ENCODE measurements around the gene SLIT3.
"Not testable (repeated sequence)": the region's sequence is repeated elsewhere in the genome, so short reads cannot be mapped to it uniquely, and the experiment has no call there.

The SLIT3 gene

DNA sequence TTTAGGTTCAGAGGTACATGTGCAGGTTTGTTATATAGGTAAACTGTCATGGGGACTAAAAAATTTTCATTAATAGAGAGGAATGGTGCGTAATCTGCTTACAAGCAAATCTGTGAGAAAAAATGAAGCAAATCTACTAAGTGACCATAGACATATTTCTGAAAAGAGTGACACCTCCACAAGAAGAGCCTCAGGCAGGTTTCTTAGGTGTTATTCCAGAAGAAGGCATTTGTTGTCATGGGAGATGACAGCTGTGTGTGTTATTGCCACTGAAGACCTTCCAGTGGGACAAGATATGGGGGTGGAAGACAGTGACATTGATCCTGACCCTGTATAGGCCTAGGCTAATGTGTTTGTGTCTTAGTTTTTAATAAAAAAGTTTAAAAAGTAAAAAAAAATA is 652.9 kb downstream of the SLIT3 start:
- DNase-seq: no peak

DNA sequence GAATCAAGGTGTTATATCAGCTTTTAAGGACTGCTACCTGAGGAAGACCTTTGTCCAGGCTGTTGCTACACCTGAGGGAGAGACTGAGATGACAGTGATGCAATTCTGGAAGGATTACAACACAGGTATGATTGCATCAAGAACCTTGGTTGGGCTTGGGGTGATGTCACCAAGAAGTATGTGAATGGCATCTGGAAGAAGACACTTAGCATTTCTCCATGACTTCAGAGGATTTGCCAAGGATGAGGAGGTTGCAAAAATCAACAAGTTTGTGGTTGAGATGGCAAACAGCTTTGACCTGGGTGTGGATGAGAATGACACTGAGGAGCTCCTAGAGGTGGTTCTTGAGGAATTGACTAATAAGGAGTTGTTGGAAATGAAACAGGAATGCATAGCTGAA is 653.9 kb downstream of the SLIT3 start:
- DNase-seq: no peak

DNA sequence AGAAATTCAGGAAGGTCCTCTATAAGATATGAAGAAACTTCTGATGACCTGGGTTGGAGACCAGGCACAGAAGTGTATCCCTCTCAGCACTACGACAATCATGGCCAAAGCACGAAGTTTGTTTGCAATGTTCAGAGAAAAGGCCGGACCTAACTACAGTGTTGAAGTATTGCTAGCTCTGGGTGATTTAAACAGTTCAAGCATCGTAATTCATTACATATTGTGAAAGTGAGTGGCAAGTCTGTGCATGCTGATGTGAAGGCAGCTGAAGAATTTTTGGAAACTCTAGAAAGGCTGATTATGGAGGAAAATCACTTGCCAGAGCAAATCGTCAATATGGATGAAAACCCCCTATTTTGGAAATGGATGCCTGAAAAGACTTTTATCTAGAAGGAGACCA is 654.6 kb downstream of the SLIT3 start:
- DNase-seq: no peak

DNA sequence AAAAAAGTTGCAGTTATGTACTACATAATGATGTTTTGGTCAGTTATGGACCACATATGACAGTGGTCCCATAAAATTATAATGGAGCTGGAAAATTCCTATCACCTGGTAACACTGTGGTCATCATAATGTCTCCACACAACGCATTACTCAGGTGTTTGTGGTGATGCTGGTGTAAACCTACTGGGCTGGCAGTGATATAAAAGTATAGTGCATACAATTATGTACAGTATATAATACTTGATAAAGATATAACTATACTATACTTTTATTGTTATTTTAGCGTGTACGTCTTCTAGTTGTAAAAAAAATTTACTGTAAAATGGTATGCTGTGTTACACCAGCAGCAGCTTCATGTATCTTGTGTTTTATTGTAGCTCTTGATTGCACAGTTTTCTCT is 655.7 kb downstream of the SLIT3 start:
- no peak for DNase-seq

DNA sequence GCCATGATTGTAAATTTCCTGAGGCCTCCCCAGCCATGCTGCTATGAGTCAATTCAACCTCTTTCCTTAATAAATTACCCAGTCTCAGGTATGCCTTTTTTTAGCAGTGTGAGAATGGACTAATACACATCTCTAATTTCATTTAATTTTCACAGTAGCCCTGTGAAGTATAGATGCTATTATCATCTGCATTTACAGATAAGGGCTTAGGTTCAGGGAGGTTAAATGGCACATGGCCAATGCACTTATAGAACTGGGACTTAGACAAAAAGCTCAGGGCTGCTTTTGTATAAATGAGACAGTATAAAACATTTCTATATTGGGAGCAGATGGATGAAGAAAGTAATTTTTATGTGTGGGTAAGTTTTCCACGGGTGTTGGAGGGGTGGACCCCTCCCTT is 658.9 kb downstream of the SLIT3 start:
- DNase-seq: no peak

DNA sequence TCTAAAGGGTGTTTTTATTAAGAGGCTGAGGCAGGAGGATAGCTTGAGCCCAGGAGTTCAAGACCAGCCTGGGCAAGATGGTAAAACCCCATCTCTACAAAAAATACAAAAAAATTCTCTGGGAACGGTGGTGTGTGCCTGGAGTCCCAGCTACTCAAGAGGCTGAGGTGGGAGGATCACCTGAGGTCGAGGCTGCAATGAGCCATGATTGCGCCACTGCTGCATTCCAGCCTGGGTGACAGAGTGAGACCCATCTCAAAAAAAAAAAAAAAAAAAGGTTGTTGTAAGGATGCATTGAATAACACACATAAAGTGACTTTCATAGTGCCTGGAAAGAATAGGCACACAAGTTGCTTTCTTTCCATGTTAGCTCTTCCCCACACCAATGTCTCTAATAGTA is 662.1 kb downstream of the SLIT3 start:
- DNase-seq: not testable (repeated sequence)

DNA sequence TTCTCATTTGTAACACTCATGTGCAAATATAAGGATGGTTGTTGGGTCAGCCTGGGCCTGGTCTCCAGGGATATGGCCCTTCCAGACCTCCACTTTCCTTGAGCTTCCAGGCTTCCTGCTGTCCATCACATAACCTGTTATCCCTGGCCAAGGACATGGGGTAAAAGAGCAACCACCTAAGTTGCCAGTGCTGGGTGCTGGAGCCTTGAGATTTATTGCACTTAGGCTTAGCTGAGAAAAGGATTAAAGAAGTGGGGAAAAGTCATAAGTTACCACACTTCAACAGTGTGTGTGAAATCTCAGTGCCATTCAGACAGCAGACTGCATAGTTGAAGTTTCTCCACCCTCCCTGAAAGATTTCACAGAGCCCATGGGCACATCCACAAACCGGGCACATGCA is 663.1 kb downstream of the SLIT3 start:
- no peak for DNase-seq

DNA sequence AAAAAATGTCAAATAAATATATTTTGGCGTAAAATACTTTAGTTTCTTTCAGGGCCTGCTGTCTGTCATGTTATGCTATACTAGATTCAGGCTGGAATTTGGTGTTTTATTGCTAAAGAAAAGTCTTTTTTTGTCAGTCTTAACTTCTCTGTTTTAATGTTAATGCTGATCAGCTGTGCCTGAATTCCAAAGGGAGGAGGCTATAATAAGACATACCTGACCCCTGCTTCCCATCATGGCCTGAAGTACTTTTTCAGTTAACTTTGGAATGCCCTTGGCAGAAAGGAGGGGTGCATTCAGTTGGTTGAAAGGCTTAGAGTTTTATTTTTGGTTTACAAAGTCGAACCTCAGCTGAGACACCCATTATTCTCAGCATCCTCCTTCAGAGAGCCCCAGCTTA is 663.7 kb downstream of the SLIT3 start:
- no peak for DNase-seq

DNA sequence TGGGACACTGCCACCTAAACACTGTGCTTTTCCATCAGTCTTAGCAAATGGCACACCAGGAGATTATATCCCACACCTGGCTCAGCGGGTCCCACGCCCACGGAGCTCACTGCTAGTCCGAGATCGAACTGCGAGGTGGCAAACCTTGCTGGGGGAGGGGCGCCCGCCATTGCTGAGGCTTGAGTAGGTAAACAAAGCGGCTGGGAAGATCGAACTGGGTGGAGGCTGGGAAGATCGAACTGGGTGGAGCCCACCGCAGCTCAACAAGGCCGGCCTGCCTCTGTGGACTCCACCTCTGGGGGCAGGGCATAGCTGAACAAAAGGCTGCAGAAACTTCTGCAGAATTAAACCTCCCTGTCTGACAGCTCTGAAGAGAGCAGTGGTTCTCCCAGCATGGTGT is 670.0 kb downstream of the SLIT3 start:
- DNase-seq: not testable (repeated sequence)

DNA sequence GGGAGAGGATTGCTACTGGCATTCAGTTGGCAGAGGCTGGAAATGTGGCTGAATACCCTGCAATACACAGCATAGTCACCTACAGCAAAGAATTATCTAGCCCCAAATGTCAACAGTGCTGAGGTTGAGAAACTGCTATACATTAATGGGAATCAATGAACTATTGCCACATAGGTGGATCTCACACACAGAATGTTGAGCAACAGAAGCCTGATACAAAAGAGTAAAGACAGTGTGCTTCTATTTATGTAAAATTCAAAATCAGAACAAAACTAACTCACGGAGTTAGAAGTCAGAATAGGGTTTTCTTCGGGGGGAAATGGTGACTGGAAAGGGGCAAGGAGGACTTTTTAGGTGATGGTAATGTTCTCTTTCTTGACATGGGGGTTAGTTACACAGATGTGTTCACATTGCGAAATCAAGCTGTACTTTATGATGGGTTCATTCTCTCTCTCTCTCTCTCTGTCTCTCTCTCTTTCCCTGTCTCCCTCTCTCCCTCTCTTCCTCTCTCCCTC is 676.0 kb downstream of the SLIT3 start:
- DNase-seq: no peak

DNA sequence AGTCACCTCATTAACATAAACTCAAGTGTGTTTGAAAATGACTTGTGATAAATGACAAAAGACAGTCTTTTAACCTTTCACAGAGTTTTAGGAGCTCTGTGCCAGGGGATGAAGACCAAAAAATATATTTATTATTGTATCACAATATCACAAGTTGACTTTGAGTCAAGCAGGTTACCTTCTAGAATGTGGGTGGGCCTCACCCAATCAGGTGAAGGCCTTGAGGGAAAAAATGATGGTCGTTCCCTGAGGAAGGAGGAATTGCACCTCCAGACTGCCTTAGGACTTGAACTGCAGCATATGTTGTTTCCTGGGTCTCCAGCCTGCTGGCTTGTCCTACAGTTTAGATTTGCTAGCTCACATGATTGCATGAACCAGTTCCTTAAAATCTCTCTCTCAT is 680.1 kb downstream of the SLIT3 start:
- no peak for DNase-seq

DNA sequence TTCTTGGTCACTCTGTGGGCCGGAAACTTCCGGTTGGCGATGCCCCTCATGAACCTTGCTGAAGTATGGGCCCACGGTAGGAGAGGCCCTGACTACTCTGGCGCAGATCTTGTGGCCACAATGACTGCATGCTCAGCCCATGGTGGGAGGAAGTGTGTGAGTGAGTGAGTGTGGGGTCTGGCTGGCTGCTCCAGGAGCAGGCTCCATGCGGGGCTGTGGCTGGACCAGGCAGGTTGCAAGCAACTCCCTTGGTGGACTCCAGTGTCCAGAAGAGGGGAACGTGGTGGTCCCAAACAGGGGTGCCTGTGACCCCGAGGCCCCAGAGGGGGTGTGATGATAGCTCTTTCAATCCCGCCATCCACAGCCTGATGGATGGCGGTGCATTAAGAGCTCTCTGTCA is 686.3 kb downstream of the SLIT3 start:
- DNase-seq: no peak

DNA sequence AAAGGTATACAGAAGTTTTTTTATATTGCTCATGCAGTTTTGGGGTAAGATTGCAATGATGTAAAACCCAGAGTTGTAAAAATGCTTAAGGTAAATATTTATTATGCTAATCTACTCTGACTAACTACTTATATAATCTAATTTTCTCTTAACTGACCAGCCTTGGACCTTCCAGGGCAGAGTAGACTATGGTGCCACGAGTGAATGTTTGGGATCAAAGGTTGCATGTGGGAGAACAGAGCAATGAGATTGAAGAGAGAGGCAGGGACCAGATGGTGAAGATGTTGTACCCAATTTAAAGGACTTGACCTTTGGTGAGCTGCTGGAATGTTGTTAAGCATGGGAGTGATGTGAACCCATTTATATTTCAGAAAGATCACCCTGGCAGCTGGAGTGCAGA is 686.9 kb downstream of the SLIT3 start:
- no peak for DNase-seq

DNA sequence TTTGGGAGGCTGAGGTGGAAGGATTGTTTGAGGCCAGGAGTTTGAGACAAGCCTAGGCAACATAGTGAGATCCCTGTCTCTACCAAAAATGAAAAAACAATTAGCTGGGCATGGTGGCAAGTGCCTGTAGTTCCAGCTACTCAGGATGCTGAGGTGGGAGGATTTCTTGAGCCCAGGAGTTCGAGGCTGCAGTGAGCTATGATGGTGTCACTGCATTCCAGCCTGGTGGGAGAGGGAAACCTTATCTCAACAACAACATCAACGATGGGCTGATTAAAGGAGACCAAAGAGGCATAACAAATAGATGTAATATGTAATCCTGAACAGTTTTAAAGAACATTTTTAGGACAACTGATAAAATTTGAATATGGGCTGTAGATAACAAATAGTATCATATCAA is 687.5 kb downstream of the SLIT3 start:
- no peak for DNase-seq

DNA sequence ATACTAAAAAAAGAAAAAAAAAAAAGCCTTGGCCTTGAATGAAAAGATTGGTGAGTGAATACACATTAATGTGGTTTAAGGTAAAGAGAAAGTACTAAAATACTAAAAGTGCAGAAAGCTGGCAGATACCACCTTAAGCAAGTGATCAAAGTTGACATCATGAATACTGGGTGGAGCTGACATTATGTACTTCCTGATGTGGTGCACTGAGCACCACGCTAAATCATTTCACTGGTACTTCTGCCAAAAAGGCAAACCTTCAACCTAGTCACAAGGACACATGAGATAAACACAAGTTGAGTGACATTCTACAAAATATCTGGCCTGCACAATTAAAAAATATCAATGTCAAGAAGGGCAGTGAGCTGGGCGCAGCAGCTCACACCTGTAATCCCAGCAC is 687.9 kb downstream of the SLIT3 start:
- no peak for DNase-seq

DNA sequence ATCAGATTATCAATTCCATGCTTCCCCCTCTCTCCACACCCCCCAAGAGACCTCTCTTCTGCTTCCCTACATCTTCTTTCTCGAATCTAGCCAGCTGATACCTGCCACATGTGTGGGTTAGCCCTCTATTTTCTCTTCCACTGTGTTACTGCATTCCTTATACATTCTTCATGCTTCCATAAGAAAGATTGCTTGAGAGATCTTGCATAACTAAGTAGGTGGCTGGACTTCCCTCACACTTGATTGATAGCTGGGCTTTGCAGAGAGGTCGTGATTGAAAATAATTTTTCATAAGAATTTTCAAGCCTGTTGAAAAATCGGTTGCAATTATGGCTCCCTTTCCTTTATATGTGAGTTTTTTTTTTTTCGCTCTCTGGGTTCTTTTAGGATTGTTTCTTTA is 688.8 kb downstream of the SLIT3 start:
- no peak for DNase-seq
